GM19351 (cell line): ENCODE data around the gene SCYGR4.
"Not testable (repeated sequence)": the region's sequence is repeated elsewhere in the genome, so short reads cannot be mapped to it uniquely, and the experiment has no call there.

Experiments used
- ATAC-seq: cut with Tn5 transposase; IDR thresholded peaks from one replicate; pipeline ENCODE4 v1.9.1; 2021; ENCODE audit warnings: mild to moderate bottlenecking, moderate library complexity; ENCODE audit not compliant: unreplicated experiment

SCYGR4 gene

GRCh38 chr2:227665189-227665940 lies 48.1 kb downstream of the SCYGR4 start:
- no peak for ATAC-seq

DNA sequence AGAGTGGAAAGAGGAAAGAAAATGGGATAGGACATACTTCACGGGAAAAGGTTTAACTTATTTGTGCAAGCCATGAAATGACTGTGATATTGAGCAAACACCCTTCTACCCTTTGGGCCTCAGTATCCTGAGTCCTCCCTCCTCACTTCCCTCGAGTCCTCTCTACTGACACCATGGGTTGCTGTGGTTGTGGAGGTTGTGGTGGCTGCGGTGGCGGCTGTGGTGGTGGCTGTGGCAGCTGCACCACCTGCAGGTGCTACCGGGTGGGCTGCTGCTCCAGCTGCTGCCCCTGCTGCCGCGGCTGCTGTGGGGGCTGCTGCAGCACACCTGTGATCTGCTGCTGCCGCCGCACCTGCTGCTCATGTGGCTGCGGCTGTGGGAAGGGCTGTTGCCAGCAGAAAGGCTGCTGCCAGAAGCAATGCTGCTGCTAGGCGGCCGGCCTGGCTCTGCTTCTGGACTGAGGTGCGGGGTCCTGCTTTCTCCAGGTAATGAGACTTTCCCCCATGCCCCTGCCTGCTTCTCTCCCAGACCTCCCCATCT lies 49.4 kb downstream of the SCYGR4 start, which contains the start of gene SCYGR5:
TSS of gene SCYGR5 (plus strand) at position 174 of the 540 bp plus-strand sequence. CDS start at position 174, 0 bp downstream.
- ATAC-seq: not testable (repeated sequence)
